ENCODE data around the gene CCDC138. TPM values are rescaled to one million over a fixed set of nuclear protein-coding genes. Genes with fewer than 3 reads are reported as not detected.

CCDC138 gene
- polyA plus RNA-seq, 1 donor: 6.2 TPM

DNA sequence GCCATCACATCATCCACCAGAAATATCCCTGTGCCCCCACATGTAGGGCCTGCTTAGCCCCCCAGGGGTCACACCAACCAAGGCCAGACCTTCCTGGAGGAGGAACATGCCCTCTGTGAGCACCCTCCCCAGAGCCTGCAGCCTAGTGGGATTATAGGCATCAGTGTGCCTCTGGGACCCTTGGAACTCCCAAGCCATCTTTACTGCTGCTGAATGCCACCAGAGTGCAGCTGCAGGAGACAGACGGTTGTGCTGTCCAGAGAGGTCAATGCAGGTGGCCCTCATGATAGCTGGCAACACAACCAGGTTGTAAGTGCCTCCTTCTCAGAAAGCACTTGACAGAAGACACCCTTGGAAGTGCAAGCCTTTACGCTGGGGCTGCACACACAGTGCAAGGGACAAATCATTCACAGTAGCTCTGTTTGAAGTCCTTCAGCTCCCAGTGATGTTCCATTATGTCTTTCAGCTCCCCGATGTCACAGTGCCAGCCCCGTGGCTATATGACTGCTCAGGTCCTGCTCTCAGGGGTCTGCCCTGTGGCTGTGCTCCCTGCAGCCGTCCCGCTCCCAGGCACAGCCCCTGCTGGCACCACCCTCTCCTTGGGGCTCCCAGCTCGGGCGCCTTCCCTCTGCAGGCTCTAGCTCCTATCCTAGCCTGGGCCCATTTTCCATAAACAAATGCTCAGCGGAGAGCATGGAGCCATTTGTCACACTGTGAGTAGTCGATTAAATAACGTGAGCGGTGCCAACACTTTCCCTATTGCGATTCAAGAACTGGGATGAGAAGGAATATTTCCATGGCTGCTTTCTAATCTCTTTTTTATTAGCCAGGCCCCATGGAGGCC lies 137.4 kb downstream of the CCDC138 start:
- H3K4me3 ChIP-seq (ENCODE audit: low read length): no peak overlapping the region
- H3K27me3 ChIP-seq (ENCODE audit: control insufficient read depth, insufficient read depth, low read length): no peaks in the 10 kb centered on the region
- no peaks in the 10 kb centered on the region for H3K4me1 ChIP-seq (ENCODE audit: control insufficient read depth, insufficient read depth, low read length)
- no peaks in the 10 kb centered on the region for H3K9me3 ChIP-seq (ENCODE audit: control insufficient read depth, low read depth, low read length)
- no peak for DNase-seq
- H3K36me3 ChIP-seq (ENCODE audit: control insufficient read depth, insufficient read depth, low read length): no peaks in the 10 kb centered on the region
- WGBS (ENCODE audit: insufficient coverage, low lambda C conversion rate): no CpG with 5 or more reads among the region's 13 CpGs
- H3K27ac ChIP-seq (ENCODE audit: low read length): no peak overlapping the region

- no peak for DNase-seq
- no peaks in the 10 kb centered on the region for H3K9me3 ChIP-seq (ENCODE audit: control insufficient read depth, low read depth, low read length)
- no peak overlapping the region for H3K27ac ChIP-seq (ENCODE audit: low read length)
- WGBS (ENCODE audit: insufficient coverage, low lambda C conversion rate): 65% methylated on average over 5 of the region's 14 CpGs
- no peaks in the 10 kb centered on the region for H3K27me3 ChIP-seq (ENCODE audit: control insufficient read depth, insufficient read depth, low read length)
- no peaks in the 10 kb centered on the region for H3K4me1 ChIP-seq (ENCODE audit: control insufficient read depth, insufficient read depth, low read length)
- no peak overlapping the region for H3K4me3 ChIP-seq (ENCODE audit: low read length)
- no peaks in the 10 kb centered on the region for H3K36me3 ChIP-seq (ENCODE audit: control insufficient read depth, insufficient read depth, low read length)
Measured at GRCh38 chr2:108924580-108925251, 138.1 kb downstream of the CCDC138 start.

- Histone ChIP-seq H3K27ac (ENCODE audit: low read length) (no peak overlapping the region), H3K4me1 (ENCODE audit: control insufficient read depth, insufficient read depth, low read length) (no peaks in the 10 kb centered on the region), H3K36me3 (ENCODE audit: control insufficient read depth, insufficient read depth, low read length) (no peaks in the 10 kb centered on the region), H3K27me3 (ENCODE audit: control insufficient read depth, insufficient read depth, low read length) (no peaks in the 10 kb centered on the region), H3K9me3 (ENCODE audit: control insufficient read depth, low read depth, low read length) (no peaks in the 10 kb centered on the region), H3K4me3 (ENCODE audit: low read length) (no peak overlapping the region)
- WGBS (ENCODE audit: insufficient coverage, low lambda C conversion rate): no CpG with 5 or more reads among the region's 6 CpGs
- no peak for DNase-seq
Measured at GRCh38 chr2:108925286-108925685, 138.7 kb downstream of the CCDC138 start.

DNA sequence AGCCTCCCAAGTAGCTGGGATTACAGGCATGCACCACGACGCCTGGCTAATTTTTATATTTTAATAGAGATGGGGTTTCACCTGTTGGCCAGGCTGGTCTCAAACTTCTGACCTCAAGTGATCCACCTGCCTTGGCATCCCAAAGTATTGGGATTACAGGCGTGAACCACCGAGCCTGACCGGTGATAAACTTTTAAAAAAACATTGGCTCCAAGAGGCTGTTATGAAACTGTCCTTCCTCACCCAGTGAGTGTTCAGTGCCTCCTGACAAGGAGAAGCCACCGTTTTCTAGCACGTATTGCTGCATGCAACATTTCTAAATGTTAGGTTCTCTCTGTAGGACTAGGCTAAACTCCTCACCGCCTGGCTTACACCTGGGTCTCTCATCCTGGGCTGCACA lies 139.2 kb downstream of the CCDC138 start:
- Histone ChIP-seq H3K4me1 (ENCODE audit: control insufficient read depth, insufficient read depth, low read length) (no peaks in the 10 kb centered on the region), H3K9me3 (ENCODE audit: control insufficient read depth, low read depth, low read length) (no peaks in the 10 kb centered on the region), H3K27ac (ENCODE audit: low read length) (no peak overlapping the region), H3K36me3 (ENCODE audit: control insufficient read depth, insufficient read depth, low read length) (no peaks in the 10 kb centered on the region), H3K4me3 (ENCODE audit: low read length) (no peak overlapping the region), H3K27me3 (ENCODE audit: control insufficient read depth, insufficient read depth, low read length) (no peaks in the 10 kb centered on the region)
- whole genome bisulfite sequencing (ENCODE audit: insufficient coverage, low lambda C conversion rate): no CpG with 5 or more reads among the region's 8 CpGs
- no peak for DNase-seq

Other genes starting within 250 kb of the CCDC138 start
- 44.5 TPM for gene RANBP2, start 67.3 kb upstream of the CCDC138 start, polyA plus RNA-seq
- 2.0 TPM for gene EDAR, start 202.4 kb downstream of the CCDC138 start, polyA plus RNA-seq